Measurements from ENCODE around the gene MPP3.

MPP3 gene

DNA sequence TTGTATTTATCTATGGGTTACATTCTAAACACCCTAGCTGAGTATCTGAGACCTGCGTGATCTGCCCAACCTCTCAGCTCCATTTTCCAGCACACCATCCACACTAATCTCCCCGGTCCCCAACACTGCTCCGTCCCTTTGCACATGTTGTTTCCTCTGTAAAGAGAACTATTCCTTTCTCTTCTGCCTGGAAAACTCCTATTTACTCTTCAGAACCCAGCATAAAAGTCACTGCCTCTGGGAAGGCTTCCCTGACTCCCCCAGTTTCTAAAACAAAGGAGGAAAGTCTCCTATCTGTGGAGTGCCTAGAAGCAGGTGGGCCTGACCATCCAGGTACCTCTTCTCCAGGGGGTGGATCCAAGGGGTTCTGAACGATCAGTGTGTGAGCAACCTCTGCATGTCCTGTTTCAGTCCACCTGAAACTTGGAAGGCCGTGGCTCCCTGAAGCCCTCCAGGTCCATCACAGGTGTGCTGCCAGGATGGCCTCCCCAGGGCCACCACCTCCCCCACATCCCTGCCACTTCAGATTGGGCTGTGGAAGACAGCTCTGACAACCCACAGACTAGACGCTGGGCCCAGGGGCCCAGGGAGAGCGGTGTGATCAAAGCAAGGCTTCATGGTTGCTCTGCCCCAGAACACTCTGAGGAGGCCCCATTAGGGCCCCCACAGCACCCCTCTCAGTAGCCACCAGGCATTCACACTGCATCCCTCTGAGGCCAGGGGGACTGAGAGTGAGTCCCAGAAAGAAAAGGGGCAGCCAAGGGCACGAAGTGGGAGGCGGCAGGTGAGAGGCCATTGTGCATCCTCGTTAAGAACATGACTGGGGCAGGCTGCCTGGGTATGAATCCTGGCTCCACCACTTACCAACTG is 20.3 kb downstream of the MPP3 start:
- Histone ChIP-seq H3K36me3 (ENCODE audit: control insufficient read depth in 5 of 5, insufficient read depth in 5 of 5, low read length in 5 of 5) (peaks cover 6 to 62% (median 49%) of the 10 kb centered on the region in 5 donors), H3K9ac (ENCODE audit: low read length in 5 of 5) (no peak overlapping the region), H3K4me1 (ENCODE audit: control insufficient read depth in 5 of 5, insufficient read depth in 5 of 5, low read length in 5 of 5) (no peaks in the 10 kb centered on the region), H3K27ac (ENCODE audit: low read depth, low read length) (no peak overlapping the region), H3K4me3 (ENCODE audit: low read depth in 1 of 5, low read length in 5 of 5) (no peak overlapping the region), H3K27me3 (ENCODE audit: control insufficient read depth in 5 of 5, insufficient read depth in 4 of 5, low read length in 5 of 5) (no peaks in the 10 kb centered on the region), H3K9me3 (ENCODE audit: control insufficient read depth in 5 of 5, low read length in 5 of 5) (no peaks in the 10 kb centered on the region)

DNA sequence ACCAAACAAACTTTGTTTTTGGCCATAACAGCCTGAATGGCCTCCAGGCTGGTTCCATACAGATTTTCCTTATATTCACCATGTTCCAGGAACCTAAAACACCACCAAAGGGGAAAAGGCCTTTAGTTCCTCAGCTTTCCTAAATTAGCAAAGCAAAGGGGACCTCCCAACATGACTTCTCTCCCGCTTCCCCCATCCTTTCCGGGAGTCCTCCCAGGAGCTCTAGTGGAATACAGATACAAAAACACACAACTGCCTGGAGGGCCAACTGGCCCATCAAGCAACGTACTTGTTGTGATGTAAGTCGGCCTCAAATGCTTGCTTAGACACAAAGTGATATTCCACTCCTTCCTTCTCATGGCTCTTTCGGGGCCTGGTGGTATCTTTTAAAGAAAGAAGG is 22.1 kb downstream of the MPP3 start:
- H3K27me3 ChIP-seq (ENCODE audit: control insufficient read depth in 5 of 5, insufficient read depth in 4 of 5, low read length in 5 of 5), result no peaks in the 10 kb centered on the region
- H3K4me1 ChIP-seq (ENCODE audit: control insufficient read depth in 5 of 5, insufficient read depth in 5 of 5, low read length in 5 of 5), result no peaks in the 10 kb centered on the region
- H3K36me3 ChIP-seq (ENCODE audit: control insufficient read depth in 5 of 5, insufficient read depth in 5 of 5, low read length in 5 of 5), result peaks cover 6 to 52% (median 39%) of the 10 kb centered on the region in 5 donors
- no peak overlapping the region for H3K9ac ChIP-seq (ENCODE audit: low read length in 5 of 5)
- H3K9me3 ChIP-seq (ENCODE audit: control insufficient read depth in 5 of 5, low read length in 5 of 5), result no peaks in the 10 kb centered on the region
- no peak overlapping the region for H3K27ac ChIP-seq (ENCODE audit: low read depth, low read length)
- no peak overlapping the region for H3K4me3 ChIP-seq (ENCODE audit: low read depth in 1 of 5, low read length in 5 of 5)

DNA sequence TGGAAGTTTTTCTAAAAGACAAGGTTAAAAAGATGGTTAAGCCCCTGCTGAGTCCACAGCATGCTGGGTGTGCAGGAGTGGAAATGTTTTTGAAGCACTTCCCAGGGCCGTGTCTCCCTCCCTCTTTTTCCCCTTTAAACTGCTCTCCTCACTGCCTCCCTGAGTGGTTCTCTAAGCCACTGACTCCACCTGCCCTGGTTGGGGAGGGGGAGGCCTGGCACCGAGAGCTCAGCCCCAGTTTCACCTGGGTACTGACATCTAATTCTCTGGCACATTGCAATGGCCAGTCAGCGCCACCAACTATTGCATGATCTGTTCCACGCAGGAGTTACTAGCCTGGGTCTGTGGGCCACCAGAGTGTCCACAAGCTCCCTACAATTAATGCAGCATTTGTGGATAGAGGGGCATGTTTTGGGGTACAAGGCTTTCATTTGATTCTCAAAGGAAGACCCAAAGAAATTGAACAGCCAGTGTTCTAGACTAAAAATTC is 22.7 kb downstream of the MPP3 start:
- Histone ChIP-seq H3K27me3 (ENCODE audit: control insufficient read depth in 5 of 5, insufficient read depth in 4 of 5, low read length in 5 of 5) (no peaks in the 10 kb centered on the region), H3K27ac (ENCODE audit: low read depth, low read length) (no peak overlapping the region), H3K4me1 (ENCODE audit: control insufficient read depth in 5 of 5, insufficient read depth in 5 of 5, low read length in 5 of 5) (no peaks in the 10 kb centered on the region), H3K9ac (ENCODE audit: low read length in 5 of 5) (no peak overlapping the region), H3K36me3 (ENCODE audit: control insufficient read depth in 5 of 5, insufficient read depth in 5 of 5, low read length in 5 of 5) (peaks cover 6 to 52% (median 38%) of the 10 kb centered on the region in 5 donors), H3K9me3 (ENCODE audit: control insufficient read depth in 5 of 5, low read length in 5 of 5) (no peaks in the 10 kb centered on the region), H3K4me3 (ENCODE audit: low read depth in 1 of 5, low read length in 5 of 5) (no peak overlapping the region)

DNA sequence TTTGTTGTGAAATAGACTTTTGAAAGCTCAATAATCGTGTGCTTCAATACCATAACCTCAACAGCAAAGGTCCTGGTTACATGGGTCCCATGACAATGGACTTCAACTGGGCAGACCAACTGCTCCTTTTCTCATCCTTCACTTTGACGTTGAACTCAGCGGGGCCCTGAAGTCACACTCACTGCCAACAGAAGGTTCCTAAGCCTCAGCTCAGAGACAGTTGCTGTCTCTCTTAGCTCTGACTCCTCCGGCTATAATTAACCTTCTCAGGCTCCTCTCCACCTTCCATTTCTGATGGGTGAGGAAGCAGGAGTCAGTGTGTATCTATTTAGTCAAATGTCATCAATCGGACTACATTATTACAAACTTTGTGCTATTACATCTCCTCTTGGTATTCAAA is 23.8 kb downstream of the MPP3 start:
- H3K27ac ChIP-seq (ENCODE audit: low read depth, low read length), result no peak overlapping the region
- H3K36me3 ChIP-seq (ENCODE audit: control insufficient read depth in 5 of 5, insufficient read depth in 5 of 5, low read length in 5 of 5), result peaks cover 4 to 45% (median 32%) of the 10 kb centered on the region in 5 donors
- no peaks in the 10 kb centered on the region for H3K9me3 ChIP-seq (ENCODE audit: control insufficient read depth in 5 of 5, low read length in 5 of 5)
- no peak overlapping the region for H3K4me3 ChIP-seq (ENCODE audit: low read depth in 1 of 5, low read length in 5 of 5)
- no peaks in the 10 kb centered on the region for H3K27me3 ChIP-seq (ENCODE audit: control insufficient read depth in 5 of 5, insufficient read depth in 4 of 5, low read length in 5 of 5)
- no peak overlapping the region for H3K9ac ChIP-seq (ENCODE audit: low read length in 5 of 5)
- no peaks in the 10 kb centered on the region for H3K4me1 ChIP-seq (ENCODE audit: control insufficient read depth in 5 of 5, insufficient read depth in 5 of 5, low read length in 5 of 5)

DNA sequence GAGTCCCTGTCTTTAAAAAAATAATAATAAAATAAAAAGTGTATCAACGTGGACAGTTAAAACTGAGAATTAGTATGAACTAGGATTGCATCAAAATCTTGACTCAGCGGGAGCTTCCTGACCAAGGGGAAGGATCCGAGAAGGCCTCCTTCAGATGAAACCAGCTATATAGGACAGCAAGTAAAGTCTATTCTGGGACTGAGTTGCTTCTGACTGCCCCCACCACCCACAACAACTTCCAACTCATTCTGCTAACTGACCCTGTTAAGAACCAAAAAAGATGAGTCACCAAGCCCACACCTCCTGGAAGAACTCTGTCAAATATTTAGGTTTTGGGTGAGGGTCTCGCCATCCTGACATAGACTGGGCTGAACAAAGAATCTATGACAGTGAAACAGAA is 24.9 kb downstream of the MPP3 start:
- no peaks in the 10 kb centered on the region for H3K4me1 ChIP-seq (ENCODE audit: control insufficient read depth in 5 of 5, insufficient read depth in 5 of 5, low read length in 5 of 5)
- H3K27me3 ChIP-seq (ENCODE audit: control insufficient read depth in 5 of 5, insufficient read depth in 4 of 5, low read length in 5 of 5), result no peaks in the 10 kb centered on the region
- no peak overlapping the region for H3K27ac ChIP-seq (ENCODE audit: low read depth, low read length)
- no peaks in the 10 kb centered on the region for H3K9me3 ChIP-seq (ENCODE audit: control insufficient read depth in 5 of 5, low read length in 5 of 5)
- no peak overlapping the region for H3K4me3 ChIP-seq (ENCODE audit: low read depth in 1 of 5, low read length in 5 of 5)
- H3K9ac ChIP-seq (ENCODE audit: low read length in 5 of 5), result no peak overlapping the region
- H3K36me3 ChIP-seq (ENCODE audit: control insufficient read depth in 5 of 5, insufficient read depth in 5 of 5, low read length in 5 of 5), result peaks cover 4 to 42% (median 26%) of the 10 kb centered on the region in 5 donors

DNA sequence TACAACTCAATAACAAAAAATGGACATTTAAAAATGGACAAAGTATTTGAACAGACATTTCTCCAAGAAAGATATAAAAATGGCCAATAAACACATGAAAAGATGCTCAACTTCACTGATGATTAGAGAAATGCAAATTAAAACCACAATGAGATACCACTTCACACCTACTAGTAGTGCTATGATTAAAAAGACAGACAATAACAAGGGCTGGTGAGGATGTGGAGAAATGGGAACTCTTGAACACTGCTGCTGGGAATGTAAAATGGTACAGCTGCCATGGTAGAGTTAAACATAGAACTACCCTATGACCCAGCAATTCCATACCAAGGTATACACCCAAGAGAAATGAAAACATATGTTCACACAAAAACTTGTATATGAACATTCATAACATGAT is 27.8 kb downstream of the MPP3 start:
- H3K36me3 ChIP-seq (ENCODE audit: control insufficient read depth in 5 of 5, insufficient read depth in 5 of 5, low read length in 5 of 5), result peaks cover 9 to 33% (median 21%) of the 10 kb centered on the region in 5 donors
- H3K27ac ChIP-seq (ENCODE audit: low read depth, low read length), result no peak overlapping the region
- no peaks in the 10 kb centered on the region for H3K27me3 ChIP-seq (ENCODE audit: control insufficient read depth in 5 of 5, insufficient read depth in 4 of 5, low read length in 5 of 5)
- no peaks in the 10 kb centered on the region for H3K9me3 ChIP-seq (ENCODE audit: control insufficient read depth in 5 of 5, low read length in 5 of 5)
- no peak overlapping the region for H3K4me3 ChIP-seq (ENCODE audit: low read depth in 1 of 5, low read length in 5 of 5)
- H3K4me1 ChIP-seq (ENCODE audit: control insufficient read depth in 5 of 5, insufficient read depth in 5 of 5, low read length in 5 of 5), result no peaks in the 10 kb centered on the region
- H3K9ac ChIP-seq (ENCODE audit: low read length in 5 of 5), result no peak overlapping the region

DNA sequence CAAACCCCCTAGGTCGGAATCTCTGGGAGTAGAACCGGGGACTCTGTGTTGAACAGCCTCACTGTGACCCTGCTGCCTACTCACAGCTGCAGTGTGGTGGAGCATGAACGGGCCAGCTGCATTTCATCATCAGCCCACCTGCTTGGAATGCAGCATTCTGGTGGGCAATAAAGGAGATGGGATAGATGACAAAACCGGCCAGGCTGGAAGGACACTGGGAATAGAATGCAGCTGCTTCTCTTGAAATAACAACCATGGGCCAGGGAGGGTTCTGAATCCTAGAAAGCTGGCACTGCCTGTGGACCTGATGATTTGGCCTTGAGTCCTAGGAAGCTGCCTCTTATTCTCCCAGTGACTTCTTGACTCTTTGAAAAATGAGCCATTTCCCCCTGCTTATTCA is 29.2 kb downstream of the MPP3 start:
- Histone ChIP-seq H3K36me3 (ENCODE audit: control insufficient read depth in 5 of 5, insufficient read depth in 5 of 5, low read length in 5 of 5) (peaks cover 9 to 25% (median 17%) of the 10 kb centered on the region in 5 donors), H3K27ac (ENCODE audit: low read depth, low read length) (no peak overlapping the region), H3K27me3 (ENCODE audit: control insufficient read depth in 5 of 5, insufficient read depth in 4 of 5, low read length in 5 of 5) (no peaks in the 10 kb centered on the region), H3K9me3 (ENCODE audit: control insufficient read depth in 5 of 5, low read length in 5 of 5) (no peaks in the 10 kb centered on the region), H3K9ac (ENCODE audit: low read length in 5 of 5) (no peak overlapping the region), H3K4me1 (ENCODE audit: control insufficient read depth in 5 of 5, insufficient read depth in 5 of 5, low read length in 5 of 5) (no peaks in the 10 kb centered on the region), H3K4me3 (ENCODE audit: low read depth in 1 of 5, low read length in 5 of 5) (no peak overlapping the region)

DNA sequence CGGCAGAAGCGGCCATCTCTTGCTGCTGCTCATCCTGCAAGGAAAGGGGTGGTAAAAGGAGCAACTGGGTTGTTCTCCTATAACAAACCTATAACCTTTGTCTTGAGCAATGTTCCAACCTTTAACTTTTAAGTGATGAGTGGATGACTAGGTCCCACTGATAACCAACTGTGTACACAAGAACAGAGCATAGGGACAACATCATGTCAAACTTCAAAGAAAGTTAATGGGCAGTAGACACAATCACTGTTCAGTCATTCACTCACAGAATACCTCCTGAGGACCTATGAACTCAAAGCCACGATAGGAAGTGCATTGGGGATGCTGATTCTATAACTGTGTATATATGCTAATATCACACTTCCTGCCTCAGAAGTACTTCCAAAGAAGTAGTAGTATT is 31.1 kb downstream of the MPP3 start:
- Histone ChIP-seq H3K4me1 (ENCODE audit: control insufficient read depth in 5 of 5, insufficient read depth in 5 of 5, low read length in 5 of 5) (no peaks in the 10 kb centered on the region), H3K4me3 (ENCODE audit: low read depth in 1 of 5, low read length in 5 of 5) (no peak overlapping the region), H3K9me3 (ENCODE audit: control insufficient read depth in 5 of 5, low read length in 5 of 5) (no peaks in the 10 kb centered on the region), H3K27me3 (ENCODE audit: control insufficient read depth in 5 of 5, insufficient read depth in 4 of 5, low read length in 5 of 5) (no peaks in the 10 kb centered on the region), H3K36me3 (ENCODE audit: control insufficient read depth in 5 of 5, insufficient read depth in 5 of 5, low read length in 5 of 5) (peaks cover 7 to 18% (median 9%) of the 10 kb centered on the region in 5 donors), H3K9ac (ENCODE audit: low read length in 5 of 5) (no peak overlapping the region), H3K27ac (ENCODE audit: low read depth, low read length) (no peak overlapping the region)

DNA sequence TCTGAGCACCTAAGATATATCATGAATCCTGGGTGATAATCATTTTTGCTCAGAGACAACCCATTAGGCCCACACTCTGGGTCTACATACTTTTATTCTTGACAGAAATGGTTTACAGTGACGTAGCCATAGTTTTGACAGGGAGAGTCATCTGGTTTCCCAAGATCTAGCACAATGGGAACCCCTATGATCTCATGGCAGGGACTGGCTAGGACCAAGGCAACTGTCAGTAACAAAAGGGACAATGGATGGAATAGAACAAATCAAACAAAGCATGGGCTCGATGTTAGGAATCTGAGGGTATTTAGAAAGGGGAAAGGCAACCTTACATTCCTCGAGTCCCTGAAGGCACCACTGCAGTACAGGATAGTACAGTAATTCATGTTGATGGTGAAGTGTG is 32.2 kb downstream of the MPP3 start:
- peaks cover 7 to 18% (median 9%) of the 10 kb centered on the region in 5 donors for H3K36me3 ChIP-seq (ENCODE audit: control insufficient read depth in 5 of 5, insufficient read depth in 5 of 5, low read length in 5 of 5)

DNA sequence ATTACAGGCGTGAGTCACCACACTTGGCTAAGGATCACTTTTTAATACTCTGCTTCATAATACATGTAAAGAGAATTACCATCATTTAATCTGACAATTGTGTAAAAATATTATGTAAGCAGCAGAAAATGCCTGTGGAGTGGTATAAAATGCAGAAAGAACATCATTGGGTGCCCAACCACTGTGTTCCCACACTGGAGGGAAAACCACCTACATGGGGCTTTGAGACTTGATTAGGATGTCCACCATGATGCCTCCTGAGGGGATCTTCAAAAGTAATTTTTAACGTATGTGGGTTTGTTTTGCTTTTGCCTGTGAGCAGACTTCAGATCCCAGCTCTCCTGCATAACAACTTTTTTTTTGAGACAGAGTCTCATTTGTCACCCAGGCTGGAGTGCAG is 33.9 kb downstream of the MPP3 start:
- no peak overlapping the region for H3K9ac ChIP-seq (ENCODE audit: low read length in 5 of 5)
- H3K4me3 ChIP-seq (ENCODE audit: low read depth in 1 of 5, low read length in 5 of 5), result no peak overlapping the region
- no peaks in the 10 kb centered on the region for H3K27me3 ChIP-seq (ENCODE audit: control insufficient read depth in 5 of 5, insufficient read depth in 4 of 5, low read length in 5 of 5)
- no peak overlapping the region for H3K27ac ChIP-seq (ENCODE audit: low read depth, low read length)
- no peaks in the 10 kb centered on the region for H3K9me3 ChIP-seq (ENCODE audit: control insufficient read depth in 5 of 5, low read length in 5 of 5)
- H3K4me1 ChIP-seq (ENCODE audit: control insufficient read depth in 5 of 5, insufficient read depth in 5 of 5, low read length in 5 of 5), result no peaks in the 10 kb centered on the region
- peaks cover 7 to 18% (median 9%) of the 10 kb centered on the region in 5 donors for H3K36me3 ChIP-seq (ENCODE audit: control insufficient read depth in 5 of 5, insufficient read depth in 5 of 5, low read length in 5 of 5)

More for the DNA sequence above, 32.2 kb downstream of the MPP3 start:
- Histone ChIP-seq H3K4me1 (ENCODE audit: control insufficient read depth in 5 of 5, insufficient read depth in 5 of 5, low read length in 5 of 5) (no peaks in the 10 kb centered on the region), H3K9ac (ENCODE audit: low read length in 5 of 5) (no peak overlapping the region), H3K27me3 (ENCODE audit: control insufficient read depth in 5 of 5, insufficient read depth in 4 of 5, low read length in 5 of 5) (no peaks in the 10 kb centered on the region), H3K9me3 (ENCODE audit: control insufficient read depth in 5 of 5, low read length in 5 of 5) (no peaks in the 10 kb centered on the region), H3K27ac (ENCODE audit: low read depth, low read length) (no peak overlapping the region), H3K4me3 (ENCODE audit: low read depth in 1 of 5, low read length in 5 of 5) (no peak overlapping the region)
